ENCODE measurements around the gene FBXL16.

FBXL16 gene

DNA sequence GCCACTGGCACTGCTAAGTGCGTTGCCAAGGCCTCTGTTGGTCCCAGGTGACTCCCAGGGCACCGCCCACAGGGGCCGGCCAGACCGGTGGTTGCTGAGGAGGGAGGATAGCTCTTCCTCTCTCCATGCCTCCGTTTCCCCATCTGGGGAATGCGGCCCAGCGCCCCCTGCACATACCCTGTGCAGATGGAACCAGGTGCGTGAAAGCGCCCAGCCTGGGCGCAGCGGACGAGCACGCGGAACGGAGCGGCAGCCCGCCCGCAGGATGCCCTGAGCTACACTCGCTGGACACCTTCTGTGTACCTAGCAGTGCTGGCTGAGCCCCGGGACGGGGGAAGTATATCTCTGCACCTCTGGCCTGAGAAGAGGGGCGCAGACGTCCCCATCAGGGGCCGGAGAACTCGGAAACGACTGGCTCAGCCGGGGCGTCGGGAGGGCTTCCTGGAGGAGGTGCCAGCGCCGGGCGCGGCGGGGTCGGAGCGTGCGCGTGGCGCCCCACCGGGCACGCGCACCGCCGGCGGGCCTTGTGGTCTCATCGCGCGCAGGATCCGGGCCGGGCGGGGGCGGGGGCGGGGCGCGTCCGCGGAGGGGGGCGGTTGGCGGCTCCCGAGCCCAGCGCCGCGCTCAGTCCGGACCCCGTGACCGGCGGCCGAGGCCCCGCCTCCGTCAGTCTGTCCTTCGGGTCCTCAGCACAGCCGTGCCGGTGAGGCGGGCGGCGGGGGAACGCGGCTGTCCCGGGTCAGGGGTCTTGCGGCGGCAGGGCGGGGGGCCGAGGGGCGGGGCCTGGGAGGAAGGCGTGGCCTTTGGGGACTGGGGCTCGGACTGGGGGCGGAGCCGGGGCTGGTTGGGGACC is 21.1 kb upstream of the FBXL16 start, which contains the start of the genes CCDC78 and HAGHL:
TSS of gene CCDC78 (minus strand) at position 6 of the 853 bp plus-strand sequence. CDS start 76 bp downstream, outside the sequence.
TSS of gene HAGHL (plus strand) at position 669 of the 853 bp plus-strand sequence. CDS start 404 bp downstream, outside the sequence.
- peaks cover 2% of the 10 kb centered on the region; the same call in 1 of the 2 replicates for H4K20me1 ChIP-seq (ENCODE audit: insufficient read depth, low read length)
- H3K4me2 ChIP-seq (ENCODE audit: low read length), result peak within 1 kb of the TSS; percentile 91
- no peaks in the 10 kb centered on the region for H3K27me3 ChIP-seq (ENCODE audit: low read depth, low read length)
- peak within 1 kb of the TSS; percentile 90 for H3K4me3 ChIP-seq (ENCODE audit: low read length)
- peaks cover 4% of the 10 kb centered on the region; the same call in 1 of the 2 replicates for H3K79me2 ChIP-seq (ENCODE audit: low read length)
- no peaks in the 10 kb centered on the region for H3K9me3 ChIP-seq (ENCODE audit: insufficient read depth, low read length)
- no peak for TF ChIP-seq EZH2phosphoT487 (IDR thresholded peaks at IDR 0.05; ENCODE audit: low read depth)
- TF ChIP-seq, protein P1, sequence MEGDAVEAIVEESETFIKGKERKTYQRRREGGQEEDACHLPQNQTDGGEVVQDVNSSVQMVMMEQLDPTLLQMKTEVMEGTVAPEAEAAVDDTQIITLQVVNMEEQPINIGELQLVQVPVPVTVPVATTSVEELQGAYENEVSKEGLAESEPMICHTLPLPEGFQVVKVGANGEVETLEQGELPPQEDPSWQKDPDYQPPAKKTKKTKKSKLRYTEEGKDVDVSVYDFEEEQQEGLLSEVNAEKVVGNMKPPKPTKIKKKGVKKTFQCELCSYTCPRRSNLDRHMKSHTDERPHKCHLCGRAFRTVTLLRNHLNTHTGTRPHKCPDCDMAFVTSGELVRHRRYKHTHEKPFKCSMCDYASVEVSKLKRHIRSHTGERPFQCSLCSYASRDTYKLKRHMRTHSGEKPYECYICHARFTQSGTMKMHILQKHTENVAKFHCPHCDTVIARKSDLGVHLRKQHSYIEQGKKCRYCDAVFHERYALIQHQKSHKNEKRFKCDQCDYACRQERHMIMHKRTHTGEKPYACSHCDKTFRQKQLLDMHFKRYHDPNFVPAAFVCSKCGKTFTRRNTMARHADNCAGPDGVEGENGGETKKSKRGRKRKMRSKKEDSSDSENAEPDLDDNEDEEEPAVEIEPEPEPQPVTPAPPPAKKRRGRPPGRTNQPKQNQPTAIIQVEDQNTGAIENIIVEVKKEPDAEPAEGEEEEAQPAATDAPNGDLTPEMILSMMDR (IDR thresholded peaks at IDR 0.05; ENCODE audit: low read depth, low read length), result no peak
- H3K27ac ChIP-seq (ENCODE audit: low read length), result peak within 1 kb of the TSS; percentile 35
- H3K9ac ChIP-seq (ENCODE audit: low read length), result peak within 1 kb of the TSS; percentile 89
- H3K36me3 ChIP-seq (replicated peaks; ENCODE audit: low read depth, low read length), result peaks cover 3% of the 10 kb centered on the region
- peak within 1 kb of the TSS; percentile 45; the same call in 1 of the 2 replicates for H2AFZ ChIP-seq (ENCODE audit: low read depth, low read length)
- peaks cover 14% of the 10 kb centered on the region for H3K4me1 ChIP-seq (ENCODE audit: low read length)

DNA sequence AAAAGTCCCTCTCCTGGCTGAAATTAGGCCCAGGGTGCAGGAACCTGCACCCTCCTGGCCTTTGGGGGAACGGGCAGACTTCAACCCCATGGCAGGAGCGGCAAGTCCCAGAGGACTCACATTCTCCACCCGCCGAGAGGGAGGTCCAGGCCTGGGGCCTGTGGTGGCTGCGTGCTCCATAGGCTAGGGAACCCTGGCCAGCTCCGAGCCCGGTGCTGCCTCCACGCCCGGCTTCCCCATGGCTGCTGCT is 20.5 kb upstream of the FBXL16 start:
- no peak overlapping the region for H2AFZ ChIP-seq (ENCODE audit: low read depth, low read length)
- H3K27ac ChIP-seq (ENCODE audit: low read length), result no peak overlapping the region
- peaks cover 4% of the 10 kb centered on the region; the same call in 1 of the 2 replicates for H4K20me1 ChIP-seq (ENCODE audit: insufficient read depth, low read length)
- TF ChIP-seq EZH2phosphoT487 (IDR thresholded peaks at IDR 0.05; ENCODE audit: low read depth), result no peak
- TF ChIP-seq, protein P1 (IDR thresholded peaks at IDR 0.05; ENCODE audit: low read depth, low read length), result no peak
- H3K79me2 ChIP-seq (ENCODE audit: low read length), result peaks cover 5% of the 10 kb centered on the region; the same call in 1 of the 2 replicates
- H3K36me3 ChIP-seq (replicated peaks; ENCODE audit: low read depth, low read length), result peaks cover 3% of the 10 kb centered on the region
- peaks cover 16% of the 10 kb centered on the region for H3K4me1 ChIP-seq (ENCODE audit: low read length)
- H3K9ac ChIP-seq (ENCODE audit: low read length), result peak overlapping the region; percentile 54; the same call in 1 of the 2 replicates
- no peaks in the 10 kb centered on the region for H3K9me3 ChIP-seq (ENCODE audit: insufficient read depth, low read length)
- H3K27me3 ChIP-seq (ENCODE audit: low read depth, low read length), result no peaks in the 10 kb centered on the region
- peak overlapping the region; percentile 91 for H3K4me2 ChIP-seq (ENCODE audit: low read length)
- peak overlapping the region; percentile 90 for H3K4me3 ChIP-seq (ENCODE audit: low read length)

DNA sequence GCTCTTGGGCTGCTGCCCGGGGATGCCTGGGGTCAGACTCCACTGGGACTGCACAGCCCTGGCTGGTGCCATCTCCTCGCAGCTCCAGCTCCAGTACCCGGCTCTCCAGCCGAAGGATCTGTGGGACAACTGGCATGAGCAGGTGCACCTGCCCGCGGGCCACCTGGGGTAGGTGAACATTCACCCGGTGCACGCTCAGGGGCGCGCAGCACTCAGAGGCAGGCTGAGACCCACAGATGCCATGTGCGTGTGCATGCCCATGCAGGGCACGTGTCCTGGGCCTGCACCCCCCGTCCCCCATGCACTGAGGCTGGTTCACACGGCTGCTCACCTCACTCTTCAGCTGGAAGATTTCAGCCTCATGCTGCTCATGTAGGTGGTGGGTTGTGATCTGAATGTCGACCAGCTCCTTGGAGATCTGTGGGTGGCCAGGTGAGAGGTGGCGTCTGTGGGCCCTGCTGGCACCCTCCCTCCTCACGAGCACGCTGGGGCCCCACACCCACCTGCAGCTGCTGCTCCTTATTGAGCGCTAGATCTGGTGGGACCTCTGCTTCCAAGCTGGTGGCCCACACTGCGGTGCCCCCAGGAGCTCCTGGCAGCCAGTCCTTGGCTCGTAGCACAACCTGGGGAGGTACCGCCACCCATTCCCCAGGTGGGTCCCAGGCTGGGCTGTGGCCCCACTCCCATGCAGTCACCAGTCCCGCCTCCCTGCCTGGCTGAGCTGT is 20.0 kb upstream of the FBXL16 start:
- H3K79me2 ChIP-seq (ENCODE audit: low read length), result peaks cover 5% of the 10 kb centered on the region; the same call in 1 of the 2 replicates
- peak overlapping the region; percentile 91 for H3K4me2 ChIP-seq (ENCODE audit: low read length)
- H3K36me3 ChIP-seq (replicated peaks; ENCODE audit: low read depth, low read length), result peaks cover 3% of the 10 kb centered on the region
- H3K4me3 ChIP-seq (ENCODE audit: low read length), result peak overlapping the region; percentile 90
- H3K9ac ChIP-seq (ENCODE audit: low read length), result peak overlapping the region; percentile 54; the same call in 1 of the 2 replicates
- H3K27ac ChIP-seq (ENCODE audit: low read length), result no peak overlapping the region
- H3K9me3 ChIP-seq (ENCODE audit: insufficient read depth, low read length), result no peaks in the 10 kb centered on the region
- peaks cover 4% of the 10 kb centered on the region; the same call in 1 of the 2 replicates for H4K20me1 ChIP-seq (ENCODE audit: insufficient read depth, low read length)
- peaks cover 16% of the 10 kb centered on the region for H3K4me1 ChIP-seq (ENCODE audit: low read length)
- TF ChIP-seq, protein P1 (IDR thresholded peaks at IDR 0.05; ENCODE audit: low read depth, low read length), result no peak
- no peak for TF ChIP-seq EZH2phosphoT487 (IDR thresholded peaks at IDR 0.05; ENCODE audit: low read depth)
- no peak overlapping the region for H2AFZ ChIP-seq (ENCODE audit: low read depth, low read length)
- H3K27me3 ChIP-seq (ENCODE audit: low read depth, low read length), result no peaks in the 10 kb centered on the region

DNA sequence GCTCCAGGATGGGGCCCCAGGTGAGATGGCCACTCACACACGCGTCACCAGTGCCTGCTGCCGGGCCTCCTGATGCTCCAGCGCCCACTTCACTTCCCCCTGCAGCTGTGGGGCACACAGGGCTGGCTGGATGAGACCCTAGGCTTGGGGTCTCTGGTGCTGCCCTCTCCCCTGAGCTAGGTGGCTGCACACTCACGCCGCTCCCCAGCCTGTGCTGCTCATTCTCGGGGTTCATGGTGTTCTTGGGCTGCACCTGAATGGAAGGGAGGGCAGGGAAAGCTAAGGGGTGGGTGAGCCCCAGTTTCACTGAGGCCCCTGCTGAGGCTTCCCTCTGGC is 19.4 kb upstream of the FBXL16 start:
- no peak overlapping the region for H3K4me2 ChIP-seq (ENCODE audit: low read length)
- H3K9me3 ChIP-seq (ENCODE audit: insufficient read depth, low read length), result no peaks in the 10 kb centered on the region
- H3K36me3 ChIP-seq (replicated peaks; ENCODE audit: low read depth, low read length), result peaks cover 3% of the 10 kb centered on the region
- H4K20me1 ChIP-seq (ENCODE audit: insufficient read depth, low read length), result peaks cover 4% of the 10 kb centered on the region; the same call in 1 of the 2 replicates
- no peak overlapping the region for H3K9ac ChIP-seq (ENCODE audit: low read length)
- H3K27me3 ChIP-seq (ENCODE audit: low read depth, low read length), result no peaks in the 10 kb centered on the region
- H2AFZ ChIP-seq (ENCODE audit: low read depth, low read length), result no peak overlapping the region
- no peak for TF ChIP-seq EZH2phosphoT487 (IDR thresholded peaks at IDR 0.05; ENCODE audit: low read depth)
- TF ChIP-seq, protein P1 (IDR thresholded peaks at IDR 0.05; ENCODE audit: low read depth, low read length), result no peak
- peaks cover 5% of the 10 kb centered on the region; the same call in 1 of the 2 replicates for H3K79me2 ChIP-seq (ENCODE audit: low read length)
- peaks cover 18% of the 10 kb centered on the region for H3K4me1 ChIP-seq (ENCODE audit: low read length)
- H3K27ac ChIP-seq (ENCODE audit: low read length), result no peak overlapping the region
- no peak overlapping the region for H3K4me3 ChIP-seq (ENCODE audit: low read length)
